PFSK-1 (cell line): ENCODE measurements around the gene CCDC87.
A peak's percentile ranks its signal among the peaks of the same experiment; 100 is the strongest.

Experiments
- FOXP2 ChIP-seq: optimal IDR thresholded peaks from 2 replicates; pipeline ENCODE3; 2011; ENCODE audit warnings: borderline replicate concordance, control low read depth, inconsistent platforms; ENCODE audit not compliant: insufficient read depth; ENCODE audit errors: extremely low read length, extremely low read depth
- POLR2AphosphoS5 ChIP-seq: IDR thresholded peaks from 2 replicates; pipeline ENCODE4 v1.6.1; 2012; ENCODE audit warnings: low read depth, mild to moderate bottlenecking, control low read depth, low read length, moderate library complexity
- REST ChIP-seq, 2 experiments: IDR thresholded peaks; 2 replicates each; pipeline versions ENCODE4 v1.6.1 to v1.8.0; 2011 to 2012; ENCODE audit warnings: low read depth in 2 of 2, low read length in 2 of 2, control low read depth in 1 of 2, inconsistent platforms in 1 of 2, mild to moderate bottlenecking in 1 of 2, moderate library complexity in 1 of 2; ENCODE audit not compliant: insufficient read depth in 1 of 2
- SIN3A ChIP-seq: IDR thresholded peaks from 2 replicates; pipeline ENCODE4 v1.6.1; 2012; ENCODE audit warnings: mild to moderate bottlenecking, low read length, moderate library complexity, borderline replicate concordance; ENCODE audit not compliant: insufficient read depth
- TAF1 ChIP-seq: IDR thresholded peaks from 2 replicates; pipeline ENCODE4 v1.6.1; 2012; ENCODE audit warnings: low read length, control low read depth, borderline replicate concordance; ENCODE audit not compliant: insufficient read depth

CCDC87 gene

GRCh38 chr11:66543263-66544107 lies 49.4 kb downstream of the CCDC87 start:
- 0 out of 2 replicates have a peak, but pooled peaks have one; percentile 10 for TF ChIP-seq SIN3A
- peak; percentile 23; the same call in 1 of the 2 replicates for TF ChIP-seq POLR2AphosphoS5
- TF ChIP-seq FOXP2 = peak; percentile 98
- no peak for TF ChIP-seq TAF1
- TF ChIP-seq REST (IDR thresholded peaks at IDR 0.05; ENCODE audit: insufficient read depth in 1 of 2, low read depth in 2 of 2, low read length in 2 of 2) = no peak

GRCh38 chr11:66542362-66542761 lies 50.5 kb downstream of the CCDC87 start:
- no peak for TF ChIP-seq FOXP2
- TF ChIP-seq SIN3A = no peak
- no peak for TF ChIP-seq REST (IDR thresholded peaks at IDR 0.05; ENCODE audit: insufficient read depth in 1 of 2, low read depth in 2 of 2, low read length in 2 of 2)
- TF ChIP-seq POLR2AphosphoS5 = no peak
- no peak for TF ChIP-seq TAF1

GRCh38 chr11:66541892-66542291 lies 51.0 kb downstream of the CCDC87 start:
- TF ChIP-seq TAF1 (no peak), REST (IDR thresholded peaks at IDR 0.05; ENCODE audit: insufficient read depth in 1 of 2, low read depth in 2 of 2, low read length in 2 of 2) (no peak), POLR2AphosphoS5 (no peak), SIN3A (no peak), FOXP2 (no peak)
